Transverse colon (tissue), 4 donors: ENCODE measurements around the gene FAM170B.

Experiments used
- CTCF ChIP-seq, 5 experiments: fragments of 200-600 bp in 3 of 5; fragments of 450-650 bp in 2 of 5; sonication (generic) in 3 of 5; IDR thresholded peaks; 1 replicate in 2 of 5; 2 replicates in 3 of 5; pipeline ENCODE4 v1.5.1; 2016 to 2017; ENCODE audit warnings: antibody characterized with exemption in 5 of 5, inconsistent platforms in 3 of 5, mild to moderate bottlenecking in 2 of 5, moderate library complexity in 1 of 5
- POLR2AphosphoS5 ChIP-seq, 3 donors: sonication (generic); formaldehyde crosslinking; IDR thresholded peaks; one replicate each; pipeline ENCODE4 v1.6.1; 2016; ENCODE audit warnings: antibody characterized with exemption in 3 of 3

DNA sequence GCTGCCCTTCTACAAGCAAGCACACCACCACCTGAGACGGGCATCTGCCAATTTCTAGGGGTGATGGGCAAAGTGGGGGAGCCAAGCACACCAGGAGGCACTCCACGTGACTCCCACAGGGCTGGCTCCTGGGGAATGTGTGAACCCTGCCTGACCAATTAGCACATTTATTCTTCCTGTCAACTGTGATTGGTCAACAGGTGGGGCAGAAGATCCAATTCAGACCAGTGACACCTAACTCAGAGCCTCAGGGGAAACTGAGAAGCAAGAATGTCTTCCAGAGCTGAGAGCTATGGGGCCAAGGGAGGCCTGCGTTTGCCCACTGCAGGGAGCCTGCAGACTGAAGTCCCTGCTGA, 38.9 kb upstream of the FAM170B start:
- no peak for TF ChIP-seq CTCF (IDR thresholded peaks at IDR 0.05)
- no peak for TF ChIP-seq POLR2AphosphoS5 (IDR thresholded peaks at IDR 0.05)
